Measurements from ENCODE around the gene DEXI. TPM values are rescaled to one million over a fixed set of nuclear protein-coding genes. Genes with fewer than 3 reads are reported as not detected.

Gene DEXI
- polyA plus RNA-seq, 1 experiment: 55.2 TPM

- POLR2A ChIA-PET: no interaction called here
- H3K36me3 ChIP-seq (ENCODE audit: control insufficient read depth, insufficient read depth, low read length): peaks cover 9% of the 10 kb centered on the region
Observed at GRCh38 chr16:10934325-10935107, 7.8 kb downstream of the DEXI start.

GRCh38 chr16:10933865-10934264 lies 8.4 kb downstream of the DEXI start:
- DNase-seq (ENCODE audit: low read depth): no peak
- Histone ChIP-seq H3K27me3 (ENCODE audit: control insufficient read depth, insufficient read depth, low read length) (no peaks in the 10 kb centered on the region), H3K36me3 (ENCODE audit: control insufficient read depth, insufficient read depth, low read length) (peaks cover 11% of the 10 kb centered on the region), H3K4me3 (ENCODE audit: low read depth, low read length) (no peak overlapping the region)
- ChIA-PET CTCF (interaction anchor here (1.3 kb wide), 1 partner anchor 1795 kb away, joined by 3 read pairs; no protein-coding TSS in a partner anchor), POLR2A (no interaction called here)
- no peak for TF ChIP-seq CTCF (IDR thresholded peaks at IDR 0.05; ENCODE audit: insufficient read depth, low read depth, low read length)

More at GRCh38 chr16:10934325-10935107, 7.8 kb downstream of the DEXI start:
- Histone ChIP-seq H3K4me3 (ENCODE audit: low read depth, low read length) (no peak overlapping the region), H3K27me3 (ENCODE audit: control insufficient read depth, insufficient read depth, low read length) (no peaks in the 10 kb centered on the region)
- TF ChIP-seq CTCF (IDR thresholded peaks at IDR 0.05; ENCODE audit: insufficient read depth, low read depth, low read length): no peak
- DNase-seq (ENCODE audit: low read depth): no peak
- CTCF ChIA-PET: interaction anchor here (0.6 kb wide), 1 partner anchor 655 kb away, joined by 3 read pairs; no protein-coding TSS in a partner anchor

GRCh38 chr16:10932959-10933710 lies 9.1 kb downstream of the DEXI start:
- POLR2A ChIA-PET: no interaction called here
- Histone ChIP-seq H3K4me3 (ENCODE audit: low read depth, low read length) (no peak overlapping the region), H3K36me3 (ENCODE audit: control insufficient read depth, insufficient read depth, low read length) (peaks cover 13% of the 10 kb centered on the region), H3K27me3 (ENCODE audit: control insufficient read depth, insufficient read depth, low read length) (no peaks in the 10 kb centered on the region)
- TF ChIP-seq CTCF (IDR thresholded peaks at IDR 0.05; ENCODE audit: insufficient read depth, low read depth, low read length): no peak
- DNase-seq (ENCODE audit: low read depth): no peak
- CTCF ChIA-PET: interaction anchor here (1.1 to 1.3 kb wide), 2 partner anchors 10 to 1794 kb away, joined by 3 to 4 read pairs; no protein-coding TSS in a partner anchor

- POLR2A ChIA-PET: no interaction called here
- CTCF ChIA-PET: interaction anchor here (1.1 to 1.4 kb wide), 4 partner anchors 9 to 1793 kb away, joined by 3 to 5 read pairs (median 4); partner anchors contain the start of gene NUBP1
Observed at GRCh38 chr16:10931977-10932632, 10.2 kb downstream of the DEXI start.

More at GRCh38 chr16:10931977-10932632, 10.2 kb downstream of the DEXI start:
- no peaks in the 10 kb centered on the region for H3K27me3 ChIP-seq (ENCODE audit: control insufficient read depth, insufficient read depth, low read length)
- DNase-seq (ENCODE audit: low read depth): no peak
- no peak for TF ChIP-seq CTCF (IDR thresholded peaks at IDR 0.05; ENCODE audit: insufficient read depth, low read depth, low read length)
- no peak overlapping the region for H3K4me3 ChIP-seq (ENCODE audit: low read depth, low read length)
- peaks cover 15% of the 10 kb centered on the region for H3K36me3 ChIP-seq (ENCODE audit: control insufficient read depth, insufficient read depth, low read length)
